GM12878 (cell line): ENCODE results near the gene HOOK1. TPM values are rescaled to one million over a fixed set of nuclear protein-coding genes. Genes with fewer than 3 reads are reported as not detected.

Source experiments
- ATAC-seq: fragments of 200-7000 bp; cut with Tn5 transposase; 3 replicates; pipeline ENCODE4 v1.9.1; 2020; ENCODE audit warnings: mild to moderate bottlenecking, moderate library complexity
- BruUV-seq: library from RNA; stranded (reverse); fragments of 400-500 nt; replicated peaks from 2 replicates; lab custom pipeline; 2021; lab: Mats Ljungman, UMichigan
- CTCF ChIA-PET: fragments of 300-600 bp; sonication (Branson Sonifier 250); formaldehyde crosslinking; extraction: SDS; loops from one replicate; lab custom pipeline; 2021; ENCODE audit warnings: inconsistent platforms; lab: Yijun Ruan, JAX
- POLR2A ChIA-PET: fragments of 350-600 bp; formaldehyde crosslinking; extraction: SDS; loops from one replicate; lab custom pipeline; 2021; ENCODE audit warnings: inconsistent platforms; lab: Charles Lee
- RAD21 ChIA-PET: fragments of 300-600 bp; sonication (Branson Sonifier 250); formaldehyde crosslinking; loops from one replicate; lab custom pipeline; 2023; ENCODE audit warnings: antibody characterized with exemption; ENCODE audit not compliant: unreplicated experiment; lab: Charles Lee
- SMC1A ChIA-PET: fragments of 300-600 bp; sonication (Branson Sonifier 250); formaldehyde crosslinking; loops from one replicate; lab custom pipeline; 2023; ENCODE audit not compliant: unreplicated experiment, uncharacterized antibody; lab: Charles Lee
- DNase-seq: peaks from one replicate; pipeline ENCODE4 v3.0.0-alpha.2; 2011; ENCODE audit warnings: low read depth, low spot score
- FAIRE-seq: peaks from 3 replicates; lab custom pipeline; 2011; peaks lifted over from hg19 to GRCh38; lab: Jason Lieb, UNC
- H2AFZ ChIP-seq: 2 replicates; pipeline ENCODE4 v1.6.0; 2011; ENCODE audit warnings: low read depth, low read length, control low read depth; ENCODE audit not compliant: control insufficient read depth
- H3K27ac ChIP-seq: 2 replicates; pipeline ENCODE4 v1.5.1; 2011; ENCODE audit warnings: control low read depth; ENCODE audit not compliant: control insufficient read depth, insufficient read depth
- H3K27me3 ChIP-seq, 2 experiments: replicated peaks in 1 of 2; 2 replicates each; pipeline versions ENCODE4 v1.6.0 to v1.6.1; 2011; ENCODE audit warnings: low read length in 1 of 2; ENCODE audit not compliant: control insufficient read depth in 2 of 2, insufficient read depth in 2 of 2
- H3K36me3 ChIP-seq, 2 experiments: 2 replicates each; pipeline ENCODE4 v1.5.1; 2011; ENCODE audit warnings: low read length in 1 of 2; ENCODE audit not compliant: control insufficient read depth in 2 of 2, insufficient read depth in 2 of 2
- H3K4me1 ChIP-seq: 2 replicates; pipeline ENCODE4 v1.6.1; 2011; ENCODE audit warnings: mild to moderate bottlenecking, low read length, moderate library complexity, mixed read lengths; ENCODE audit not compliant: control insufficient read depth, insufficient read depth
- H3K4me2 ChIP-seq: 2 replicates; pipeline ENCODE4 v1.6.0; 2011; ENCODE audit warnings: control low read depth; ENCODE audit not compliant: control insufficient read depth, insufficient read depth
- H3K4me3 ChIP-seq: fragments of 200-600 bp; sonication (generic); 2 replicates; pipeline ENCODE4 v1.5.1; 2016
- H3K79me2 ChIP-seq: 2 replicates; pipeline ENCODE4 v1.6.0; 2011; ENCODE audit warnings: low read length; ENCODE audit not compliant: control insufficient read depth, insufficient read depth
- H3K9ac ChIP-seq: 2 replicates; pipeline ENCODE4 v1.8.0; 2011; ENCODE audit warnings: low read length, control low read depth, mixed read lengths; ENCODE audit not compliant: control insufficient read depth, insufficient read depth
- H3K9me3 ChIP-seq: replicated peaks from 3 replicates; pipeline ENCODE4 v1.5.1; 2011; ENCODE audit warnings: mild to moderate bottlenecking, low read length; ENCODE audit not compliant: control insufficient read depth, insufficient read depth
- H4K20me1 ChIP-seq: 2 replicates; pipeline ENCODE4 v1.6.0; 2011; ENCODE audit not compliant: control insufficient read depth, insufficient read depth
- ASH2L ChIP-seq: fragments of 300-600, 200-600 bp; sonication (generic); IDR thresholded peaks from 2 replicates; pipeline ENCODE4 v1.6.1; 2017; ENCODE audit warnings: low read depth, mild to moderate bottlenecking, borderline replicate concordance
- ATF2 ChIP-seq: IDR thresholded peaks from 2 replicates; pipeline ENCODE4 v1.6.1; 2012; ENCODE audit warnings: low read length, inconsistent platforms
- BMI1 ChIP-seq: fragments of 450-650 bp; IDR thresholded peaks from 2 replicates; pipeline ENCODE4 v1.6.1; 2016; ENCODE audit warnings: mild to moderate bottlenecking, moderate library complexity, borderline replicate concordance
- HDGF ChIP-seq: fragments of 450-650 bp; IDR thresholded peaks from 2 replicates; pipeline ENCODE4 v1.6.1; 2016; ENCODE audit warnings: antibody characterized with exemption
- IKZF2 ChIP-seq, 2 experiments: fragments of 450-650 bp; IDR thresholded peaks; 2 replicates each; pipeline ENCODE4 v1.6.1; 2017; ENCODE audit warnings: mild to moderate bottlenecking in 2 of 2, moderate library complexity in 2 of 2
- NBN ChIP-seq: fragments of 450-650 bp; IDR thresholded peaks from 2 replicates; pipeline ENCODE4 v1.6.1; 2016
- RUNX3 ChIP-seq: IDR thresholded peaks from 2 replicates; pipeline ENCODE4 v1.6.1; 2012; ENCODE audit warnings: low read length, inconsistent platforms
- SMAD5 ChIP-seq: IDR thresholded peaks from 2 replicates; pipeline ENCODE4 v1.6.1; 2016; ENCODE audit warnings: antibody characterized with exemption, low read depth
- TARDBP ChIP-seq: IDR thresholded peaks from 2 replicates; pipeline ENCODE4 v1.6.1; 2016; ENCODE audit warnings: borderline replicate concordance
- WGBS: methylation state at CpG from one replicate; pipeline ENCODE4 v1.1.6; 2016; ENCODE audit warnings: low lambda C conversion rate; ENCODE audit not compliant: insufficient replicate concordance, insufficient coverage; ENCODE audit errors: missing lambda C conversion rate; 5-methylcytosine and 5-hydroxymethylcytosine counted together
- in situ Hi-C: fragments of 300-500 bp; cut with MboI; formaldehyde crosslinking; loops from 9 replicates; pipeline ENCODE4 v1.14.3; 2018; ENCODE audit warnings: mixed read lengths
- intact Hi-C: fragments of 100-400 bp; cut with micrococcal nuclease; formaldehyde crosslinking; loops from one replicate; pipeline ENCODE4 v1.14.2; 2022; ENCODE audit not compliant: unreplicated experiment
- polyA plus RNA-seq, 11 experiments: library from polyadenylated mRNA; depleted of rRNA in 4 of 11; unstranded in 6 of 11; stranded (reverse) in 5 of 11; fragments of >200 nt; fragmentation: Nextera tagmentation in 4 of 11; fragmentation: Illumina TruSeq in 1 of 11; extraction: Ambion mirVana in 4 of 11; extraction: Trizol in 1 of 11; gene quantifications; 1 replicate in 1 of 11; 2 replicates in 10 of 11; pipeline versions ENCODE4 v1.2.1 to v1.2.3, GENCODE V29; 2011 to 2016; ENCODE audit warnings: inconsistent platforms in 2 of 11, missing spikeins in 2 of 11, low read depth in 1 of 11
- total RNA-seq, 4 experiments: library from RNA; depleted of rRNA in 3 of 4; stranded (reverse); fragments of >200 nt in 3 of 4; fragmentation: Illumina TruSeq in 1 of 4; extraction: Trizol in 1 of 4; gene quantifications; 2 replicates each; pipeline versions ENCODE4 v1.2.1 to v1.2.3, GENCODE V29; 2013 to 2021
- TF ChIP-seq, protein P1 (sequence below): fragments of 450-650 bp; IDR thresholded peaks from 2 replicates; pipeline ENCODE4 v1.6.1; 2014; ENCODE audit warnings: mild to moderate bottlenecking
- TF ChIP-seq, protein P2 (sequence below): IDR thresholded peaks from 2 replicates; pipeline ENCODE4 v1.6.1; 2012; ENCODE audit warnings: mild to moderate bottlenecking, low read depth, low read length
- TF ChIP-seq, protein P3 (sequence below): IDR thresholded peaks from 2 replicates; pipeline ENCODE4 v1.6.1; 2011; ENCODE audit warnings: borderline replicate concordance, low read depth, mild to moderate bottlenecking, moderate library complexity, mixed read lengths, low read length; ENCODE audit not compliant: insufficient read depth; ENCODE audit errors: extremely low read length
- TF ChIP-seq, protein P4 (sequence below): fragments of 450-650 bp; formaldehyde crosslinking; IDR thresholded peaks from 2 replicates; pipeline ENCODE4 v1.4.0; 2020; ENCODE audit warnings: mild to moderate bottlenecking, moderate library complexity

The HOOK1 gene
- total and polyA plus RNA-seq, 10 of the 15 experiments (the other 5 are each of a cell fraction or from before 2014, with no cell fraction given): 1.4 to 15.4 (median 3.7) TPM

- Histone ChIP-seq H4K20me1 (no peaks in the 10 kb centered on the region), H3K4me3 (no peak overlapping the region), H3K27me3 (no peaks in the 10 kb centered on the region), H3K36me3 (no peaks in the 10 kb centered on the region), H2AFZ (no peak overlapping the region), H3K9me3 (no peaks in the 10 kb centered on the region; the same call in 2 of the 3 replicates), H3K9ac (no peak overlapping the region), H3K4me2 (no peak overlapping the region), H3K79me2 (no peaks in the 10 kb centered on the region), H3K4me1 (no peaks in the 10 kb centered on the region), H3K27ac (no peak overlapping the region)
- RAD21 ChIA-PET: no interaction called here
- WGBS: 7% methylated on average over 1 of the region's 1 CpG
- POLR2A ChIA-PET: interaction anchor here (0.6 kb wide), 1 partner anchor 315 kb away, joined by 3 read pairs; no protein-coding TSS in a partner anchor
- FAIRE-seq (no peak), ATAC-seq (no peak), DNase-seq (no peak)
- in situ Hi-C loops (no loop called here), intact Hi-C loops (no loop called here)
- CTCF ChIA-PET: no interaction called here
- SMC1A ChIA-PET: no interaction called here
- BruUV-seq: no TSS peak
- TF ChIP-seq, protein P1, sequence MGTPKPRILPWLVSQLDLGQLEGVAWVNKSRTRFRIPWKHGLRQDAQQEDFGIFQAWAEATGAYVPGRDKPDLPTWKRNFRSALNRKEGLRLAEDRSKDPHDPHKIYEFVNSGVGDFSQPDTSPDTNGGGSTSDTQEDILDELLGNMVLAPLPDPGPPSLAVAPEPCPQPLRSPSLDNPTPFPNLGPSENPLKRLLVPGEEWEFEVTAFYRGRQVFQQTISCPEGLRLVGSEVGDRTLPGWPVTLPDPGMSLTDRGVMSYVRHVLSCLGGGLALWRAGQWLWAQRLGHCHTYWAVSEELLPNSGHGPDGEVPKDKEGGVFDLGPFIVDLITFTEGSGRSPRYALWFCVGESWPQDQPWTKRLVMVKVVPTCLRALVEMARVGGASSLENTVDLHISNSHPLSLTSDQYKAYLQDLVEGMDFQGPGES: no peak
- no peak for TF ChIP-seq IKZF2 (IDR thresholded peaks at IDR 0.05)
- TF ChIP-seq SMAD5: no peak
- TF ChIP-seq ATF2: no peak
- TF ChIP-seq ASH2L: no peak
- no peak for TF ChIP-seq NBN
- TF ChIP-seq, protein P2, sequence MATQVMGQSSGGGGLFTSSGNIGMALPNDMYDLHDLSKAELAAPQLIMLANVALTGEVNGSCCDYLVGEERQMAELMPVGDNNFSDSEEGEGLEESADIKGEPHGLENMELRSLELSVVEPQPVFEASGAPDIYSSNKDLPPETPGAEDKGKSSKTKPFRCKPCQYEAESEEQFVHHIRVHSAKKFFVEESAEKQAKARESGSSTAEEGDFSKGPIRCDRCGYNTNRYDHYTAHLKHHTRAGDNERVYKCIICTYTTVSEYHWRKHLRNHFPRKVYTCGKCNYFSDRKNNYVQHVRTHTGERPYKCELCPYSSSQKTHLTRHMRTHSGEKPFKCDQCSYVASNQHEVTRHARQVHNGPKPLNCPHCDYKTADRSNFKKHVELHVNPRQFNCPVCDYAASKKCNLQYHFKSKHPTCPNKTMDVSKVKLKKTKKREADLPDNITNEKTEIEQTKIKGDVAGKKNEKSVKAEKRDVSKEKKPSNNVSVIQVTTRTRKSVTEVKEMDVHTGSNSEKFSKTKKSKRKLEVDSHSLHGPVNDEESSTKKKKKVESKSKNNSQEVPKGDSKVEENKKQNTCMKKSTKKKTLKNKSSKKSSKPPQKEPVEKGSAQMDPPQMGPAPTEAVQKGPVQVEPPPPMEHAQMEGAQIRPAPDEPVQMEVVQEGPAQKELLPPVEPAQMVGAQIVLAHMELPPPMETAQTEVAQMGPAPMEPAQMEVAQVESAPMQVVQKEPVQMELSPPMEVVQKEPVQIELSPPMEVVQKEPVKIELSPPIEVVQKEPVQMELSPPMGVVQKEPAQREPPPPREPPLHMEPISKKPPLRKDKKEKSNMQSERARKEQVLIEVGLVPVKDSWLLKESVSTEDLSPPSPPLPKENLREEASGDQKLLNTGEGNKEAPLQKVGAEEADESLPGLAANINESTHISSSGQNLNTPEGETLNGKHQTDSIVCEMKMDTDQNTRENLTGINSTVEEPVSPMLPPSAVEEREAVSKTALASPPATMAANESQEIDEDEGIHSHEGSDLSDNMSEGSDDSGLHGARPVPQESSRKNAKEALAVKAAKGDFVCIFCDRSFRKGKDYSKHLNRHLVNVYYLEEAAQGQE: no peak
- TF ChIP-seq HDGF: no peak
- TF ChIP-seq, protein P3, sequence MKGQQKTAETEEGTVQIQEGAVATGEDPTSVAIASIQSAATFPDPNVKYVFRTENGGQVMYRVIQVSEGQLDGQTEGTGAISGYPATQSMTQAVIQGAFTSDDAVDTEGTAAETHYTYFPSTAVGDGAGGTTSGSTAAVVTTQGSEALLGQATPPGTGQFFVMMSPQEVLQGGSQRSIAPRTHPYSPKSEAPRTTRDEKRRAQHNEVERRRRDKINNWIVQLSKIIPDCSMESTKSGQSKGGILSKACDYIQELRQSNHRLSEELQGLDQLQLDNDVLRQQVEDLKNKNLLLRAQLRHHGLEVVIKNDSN: no peak
- TF ChIP-seq RUNX3: no peak
- TF ChIP-seq, protein P4, sequence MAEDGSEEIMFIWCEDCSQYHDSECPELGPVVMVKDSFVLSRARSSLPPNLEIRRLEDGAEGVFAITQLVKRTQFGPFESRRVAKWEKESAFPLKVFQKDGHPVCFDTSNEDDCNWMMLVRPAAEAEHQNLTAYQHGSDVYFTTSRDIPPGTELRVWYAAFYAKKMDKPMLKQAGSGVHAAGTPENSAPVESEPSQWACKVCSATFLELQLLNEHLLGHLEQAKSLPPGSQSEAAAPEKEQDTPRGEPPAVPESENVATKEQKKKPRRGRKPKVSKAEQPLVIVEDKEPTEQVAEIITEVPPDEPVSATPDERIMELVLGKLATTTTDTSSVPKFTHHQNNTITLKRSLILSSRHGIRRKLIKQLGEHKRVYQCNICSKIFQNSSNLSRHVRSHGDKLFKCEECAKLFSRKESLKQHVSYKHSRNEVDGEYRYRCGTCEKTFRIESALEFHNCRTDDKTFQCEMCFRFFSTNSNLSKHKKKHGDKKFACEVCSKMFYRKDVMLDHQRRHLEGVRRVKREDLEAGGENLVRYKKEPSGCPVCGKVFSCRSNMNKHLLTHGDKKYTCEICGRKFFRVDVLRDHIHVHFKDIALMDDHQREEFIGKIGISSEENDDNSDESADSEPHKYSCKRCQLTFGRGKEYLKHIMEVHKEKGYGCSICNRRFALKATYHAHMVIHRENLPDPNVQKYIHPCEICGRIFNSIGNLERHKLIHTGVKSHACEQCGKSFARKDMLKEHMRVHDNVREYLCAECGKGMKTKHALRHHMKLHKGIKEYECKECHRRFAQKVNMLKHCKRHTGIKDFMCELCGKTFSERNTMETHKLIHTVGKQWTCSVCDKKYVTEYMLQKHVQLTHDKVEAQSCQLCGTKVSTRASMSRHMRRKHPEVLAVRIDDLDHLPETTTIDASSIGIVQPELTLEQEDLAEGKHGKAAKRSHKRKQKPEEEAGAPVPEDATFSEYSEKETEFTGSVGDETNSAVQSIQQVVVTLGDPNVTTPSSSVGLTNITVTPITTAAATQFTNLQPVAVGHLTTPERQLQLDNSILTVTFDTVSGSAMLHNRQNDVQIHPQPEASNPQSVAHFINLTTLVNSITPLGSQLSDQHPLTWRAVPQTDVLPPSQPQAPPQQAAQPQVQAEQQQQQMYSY (CRISPR knock-in tag): no peak
- no peak for TF ChIP-seq BMI1
- no peak for TF ChIP-seq TARDBP
Observed at GRCh38 chr1:59915516-59915915, 100.8 kb downstream of the HOOK1 start.
